ENCODE data around the gene CILP2. TPM values are rescaled to one million over a fixed set of nuclear protein-coding genes. Genes with fewer than 3 reads are reported as not detected.
A peak's percentile ranks its signal among the peaks of the same experiment; 100 is the strongest.

CILP2 gene
- total RNA-seq, 1 donor from 2014 or later: 2.4 TPM

GRCh38 chr19:19537075-19538048 is 703 bp upstream of the CILP2 start:
- TF ChIP-seq CTCF (IDR thresholded peaks at IDR 0.05; ENCODE audit: unreplicated experiment): no peak
- H3K4me3 Mint-ChIP-seq (ENCODE audit: low read depth): peak overlapping the region; percentile 42
- H3K36me3 Mint-ChIP-seq (ENCODE audit: insufficient read depth): peaks cover 3% of the 10 kb centered on the region
- peaks cover 27% of the 10 kb centered on the region for H3K27me3 Mint-ChIP-seq
- H3K27ac Mint-ChIP-seq: no peak overlapping the region
- H3K4me1 Mint-ChIP-seq (ENCODE audit: low read depth): peaks cover 3% of the 10 kb centered on the region
- no peak for DNase-seq (ENCODE audit: low spot score, unreplicated experiment)
- no peaks in the 10 kb centered on the region for H3K9me3 Mint-ChIP-seq (ENCODE audit: low read depth)

GRCh38 chr19:19538785-19539166 is 711 bp downstream of the CILP2 start:
- Mint-ChIP-seq H3K4me3 (ENCODE audit: low read depth) (peak overlapping the region; percentile 67), H3K36me3 (ENCODE audit: insufficient read depth) (peaks cover 3% of the 10 kb centered on the region), H3K9me3 (ENCODE audit: low read depth) (no peaks in the 10 kb centered on the region), H3K27ac (no peak overlapping the region), H3K27me3 (peaks cover 26% of the 10 kb centered on the region), H3K4me1 (ENCODE audit: low read depth) (peaks cover 3% of the 10 kb centered on the region)
- no peak for DNase-seq (ENCODE audit: low spot score, unreplicated experiment)
- no peak for TF ChIP-seq CTCF (IDR thresholded peaks at IDR 0.05; ENCODE audit: unreplicated experiment)

GRCh38 chr19:19539698-19540063 is 1.6 kb downstream of the CILP2 start:
- no peak for TF ChIP-seq CTCF (IDR thresholded peaks at IDR 0.05; ENCODE audit: unreplicated experiment)
- DNase-seq (ENCODE audit: low spot score, unreplicated experiment): no peak
- H3K4me3 Mint-ChIP-seq (ENCODE audit: low read depth): no peak overlapping the region
- peaks cover 19% of the 10 kb centered on the region for H3K27me3 Mint-ChIP-seq
- H3K4me1 Mint-ChIP-seq (ENCODE audit: low read depth): peaks cover 3% of the 10 kb centered on the region
- no peak overlapping the region for H3K27ac Mint-ChIP-seq
- H3K9me3 Mint-ChIP-seq (ENCODE audit: low read depth): no peaks in the 10 kb centered on the region
- H3K36me3 Mint-ChIP-seq (ENCODE audit: insufficient read depth): peaks cover 2% of the 10 kb centered on the region

GRCh38 chr19:19540064-19540714 is 2.1 kb downstream of the CILP2 start:
- H3K4me1 Mint-ChIP-seq (ENCODE audit: low read depth): peaks cover 3% of the 10 kb centered on the region
- TF ChIP-seq CTCF (IDR thresholded peaks at IDR 0.05; ENCODE audit: unreplicated experiment): no peak
- H3K27me3 Mint-ChIP-seq: peaks cover 19% of the 10 kb centered on the region
- H3K9me3 Mint-ChIP-seq (ENCODE audit: low read depth): no peaks in the 10 kb centered on the region
- peaks cover 2% of the 10 kb centered on the region for H3K36me3 Mint-ChIP-seq (ENCODE audit: insufficient read depth)
- DNase-seq (ENCODE audit: low spot score, unreplicated experiment): no peak
- no peak overlapping the region for H3K27ac Mint-ChIP-seq
- H3K4me3 Mint-ChIP-seq (ENCODE audit: low read depth): no peak overlapping the region

GRCh38 chr19:19540715-19541515 is 2.9 kb downstream of the CILP2 start:
- no peak for TF ChIP-seq CTCF (IDR thresholded peaks at IDR 0.05; ENCODE audit: unreplicated experiment)
- peaks cover 19% of the 10 kb centered on the region for H3K27me3 Mint-ChIP-seq
- DNase-seq (ENCODE audit: low spot score, unreplicated experiment): peak; percentile 33
- no peak overlapping the region for H3K27ac Mint-ChIP-seq
- H3K9me3 Mint-ChIP-seq (ENCODE audit: low read depth): no peaks in the 10 kb centered on the region
- peaks cover 3% of the 10 kb centered on the region for H3K4me1 Mint-ChIP-seq (ENCODE audit: low read depth)
- no peak overlapping the region for H3K4me3 Mint-ChIP-seq (ENCODE audit: low read depth)
- peaks cover 2% of the 10 kb centered on the region for H3K36me3 Mint-ChIP-seq (ENCODE audit: insufficient read depth)
